Epithelial cell of alveolus of lung (primary cell): ENCODE data around the gene DAPK1. TPM values are rescaled to one million over a fixed set of nuclear protein-coding genes. Genes with fewer than 3 reads are reported as not detected.

Experiments used
- total RNA-seq: library from RNA; depleted of rRNA; stranded (reverse); fragments of >200 nt; gene quantifications from 2 replicates; pipeline ENCODE4 v1.2.1, GENCODE V29; 2015

DAPK1 gene
- 1.6 and 8.3 TPM in 2 replicates for total RNA-seq

GRCh38 chr9:87497604-87498045 lies at the start of gene DAPK1:
TSS of gene DAPK1 (plus strand) at chr9:87497867. CDS start at chr9:87499078, 1,211 bp downstream.

GRCh38 chr9:87725900-87726709 lies 228.4 kb downstream of the DAPK1 start, which contains the start of gene CTSL:
TSS of gene CTSL (plus strand) at chr9:87726119. CDS start at chr9:87727604, 1,485 bp downstream.

Other genes starting within 250 kb of the DAPK1 start
- 142 and 173 TPM in 2 replicates for gene CTSL, start 228.3 kb downstream of the DAPK1 start, total RNA-seq